Glomerular visceral epithelial cell (primary cell): ENCODE measurements around the gene FAM83C.
A peak's percentile ranks its signal among the peaks of the same experiment; 100 is the strongest.

ENCODE experiments used
- DNase-seq: peaks from one replicate; pipeline ENCODE4 v3.0.0-alpha.2; 2016; ENCODE audit errors: extremely low spot score

The FAM83C gene

GRCh38 chr20:35291654-35292503 lies at the start of gene FAM83C:
TSS of gene FAM83C (minus strand) at chr20:35292425. CDS start at chr20:35292304, 121 bp downstream.
- no peak for DNase-seq

- peak; percentile 38 for DNase-seq
Observed at GRCh38 chr20:35341366-35342028, 49.3 kb upstream of the FAM83C start.

- no peak for DNase-seq
Observed at GRCh38 chr20:35340436-35340835, 48.2 kb upstream of the FAM83C start.

- DNase-seq: no peak
Observed at GRCh38 chr20:35339636-35340035, 47.4 kb upstream of the FAM83C start.

- peak; percentile 77 for DNase-seq
Observed at GRCh38 chr20:35339007-35339406, 46.8 kb upstream of the FAM83C start.

GRCh38 chr20:35334311-35335101 lies 42.3 kb upstream of the FAM83C start:
- DNase-seq: no peak

GRCh38 chr20:35333606-35334005 lies 41.4 kb upstream of the FAM83C start:
- DNase-seq: no peak

- no peak for DNase-seq
Observed at GRCh38 chr20:35332540-35333200, 40.4 kb upstream of the FAM83C start.

- peak; percentile 73 for DNase-seq
Observed at GRCh38 chr20:35329435-35330139, 37.4 kb upstream of the FAM83C start.

- no peak for DNase-seq
Observed at GRCh38 chr20:35328689-35329088, 36.5 kb upstream of the FAM83C start.

GRCh38 chr20:35328095-35328685 lies 36.0 kb upstream of the FAM83C start:
- no peak for DNase-seq

GRCh38 chr20:35327074-35327976 lies 35.1 kb upstream of the FAM83C start:
- peak; percentile 77 for DNase-seq

- DNase-seq: no peak
Observed at GRCh38 chr20:35326740-35327073, 34.5 kb upstream of the FAM83C start.

GRCh38 chr20:35326021-35326739 lies 34.0 kb upstream of the FAM83C start:
- no peak for DNase-seq

GRCh38 chr20:35325401-35325800 lies 33.2 kb upstream of the FAM83C start:
- no peak for DNase-seq

- DNase-seq: peak; percentile 97
Observed at GRCh38 chr20:35320396-35321126, 28.3 kb upstream of the FAM83C start.

- DNase-seq: peak; percentile 75
Observed at GRCh38 chr20:35319871-35320197, 27.6 kb upstream of the FAM83C start.

- DNase-seq: peak; percentile 81
Observed at GRCh38 chr20:35319192-35319870, 27.1 kb upstream of the FAM83C start.
